GM23338 (cell line): Measurements from ENCODE around the gene EEPD1.

Source experiments
- CREB1 ChIP-seq: fragments of 250-450 bp; sonication (Bioruptor Pico); IDR thresholded peaks from 2 replicates; pipeline ENCODE4 v1.5.0; 2020; ENCODE audit warnings: low read depth, mild to moderate bottlenecking, moderate library complexity
- EZH2 ChIP-seq: fragments of 200-600 bp; sonication (generic); IDR thresholded peaks from one replicate; pipeline ENCODE4 v1.8.0; 2017; ENCODE audit warnings: antibody characterized with exemption, mild to moderate bottlenecking, low read depth; ENCODE audit not compliant: unreplicated experiment
- EZH2phosphoT487 ChIP-seq: fragments of 200-600 bp; sonication (generic); IDR thresholded peaks from one replicate; pipeline ENCODE4 v1.8.1; 2018; ENCODE audit warnings: antibody characterized with exemption; ENCODE audit not compliant: unreplicated experiment
- JUNB ChIP-seq: IDR thresholded peaks from one replicate; pipeline ENCODE4 v1.6.1; 2016; ENCODE audit warnings: antibody characterized with exemption; ENCODE audit not compliant: unreplicated experiment
- POLR2AphosphoS5 ChIP-seq: IDR thresholded peaks from 2 replicates; pipeline ENCODE4 v1.6.1; 2016; ENCODE audit warnings: antibody characterized with exemption, low read depth
- REST ChIP-seq: IDR thresholded peaks from one replicate; pipeline ENCODE4 v1.6.1; 2018; ENCODE audit warnings: antibody characterized with exemption; ENCODE audit not compliant: unreplicated experiment
- STAT1 ChIP-seq: IDR thresholded peaks from one replicate; pipeline ENCODE4 v1.6.1; 2016; ENCODE audit warnings: antibody characterized with exemption; ENCODE audit not compliant: unreplicated experiment
- ZNF114 ChIP-seq: fragments of 250-450 bp; sonication (Bioruptor Pico); IDR thresholded peaks from 2 replicates; pipeline ENCODE4 v1.5.0; 2020; ENCODE audit warnings: mild to moderate bottlenecking, moderate library complexity
- ZNF331 ChIP-seq: fragments of 250-450 bp; sonication (Bioruptor Pico); IDR thresholded peaks from 2 replicates; pipeline ENCODE4 v1.5.0; 2020; ENCODE audit warnings: low read depth, mild to moderate bottlenecking, moderate library complexity
- TF ChIP-seq, protein P1 (sequence below), 2 experiments: fragments of 200-600 bp in 1 of 2; sonication (generic) in 1 of 2; conservative IDR thresholded peaks; 2 replicates each; pipeline versions ENCODE4 v1.5.1 to v1.6.1; 2016 to 2017; ENCODE audit warnings: antibody characterized with exemption in 2 of 2, low read depth in 2 of 2, mild to moderate bottlenecking in 2 of 2, moderate library complexity in 1 of 2
- TF ChIP-seq, protein P2 (sequence below): fragments of 250-450 bp; sonication (Bioruptor Pico); IDR thresholded peaks from 2 replicates; pipeline ENCODE4 v1.5.0; 2020; ENCODE audit warnings: mild to moderate bottlenecking, moderate library complexity
- TF ChIP-seq, protein P3 (sequence below): IDR thresholded peaks from 2 replicates; pipeline ENCODE4 v1.6.1; 2016; ENCODE audit warnings: antibody characterized with exemption

DNA sequence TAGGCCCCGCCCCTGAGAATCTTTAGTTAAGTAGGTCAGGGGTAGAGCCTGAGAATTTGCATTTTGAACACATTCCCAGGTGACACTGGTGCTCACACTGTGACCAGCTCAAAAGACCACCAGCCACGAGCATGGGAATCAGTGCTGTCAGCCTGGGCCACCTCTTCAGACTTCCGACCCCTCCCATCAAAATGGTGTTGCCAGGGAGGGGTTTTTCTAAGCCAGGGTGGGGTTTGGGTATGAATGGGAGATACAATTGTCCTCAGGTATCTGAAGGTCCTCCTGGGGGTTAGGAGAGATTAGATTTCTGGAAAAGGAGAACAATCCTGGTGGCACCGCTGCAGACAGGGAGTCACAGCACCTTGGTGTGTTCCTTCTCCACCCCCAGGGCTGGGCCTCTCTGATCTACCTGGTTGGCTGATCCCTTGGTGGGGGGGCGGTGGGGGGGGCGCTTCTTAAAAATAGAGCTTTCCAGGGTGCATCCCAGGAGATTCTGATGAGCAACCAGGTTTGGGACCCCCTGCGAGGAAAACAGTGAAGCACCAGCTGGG, 125.1 kb downstream of the EEPD1 start:
- no peak for TF ChIP-seq EZH2phosphoT487
- TF ChIP-seq, protein P1, sequence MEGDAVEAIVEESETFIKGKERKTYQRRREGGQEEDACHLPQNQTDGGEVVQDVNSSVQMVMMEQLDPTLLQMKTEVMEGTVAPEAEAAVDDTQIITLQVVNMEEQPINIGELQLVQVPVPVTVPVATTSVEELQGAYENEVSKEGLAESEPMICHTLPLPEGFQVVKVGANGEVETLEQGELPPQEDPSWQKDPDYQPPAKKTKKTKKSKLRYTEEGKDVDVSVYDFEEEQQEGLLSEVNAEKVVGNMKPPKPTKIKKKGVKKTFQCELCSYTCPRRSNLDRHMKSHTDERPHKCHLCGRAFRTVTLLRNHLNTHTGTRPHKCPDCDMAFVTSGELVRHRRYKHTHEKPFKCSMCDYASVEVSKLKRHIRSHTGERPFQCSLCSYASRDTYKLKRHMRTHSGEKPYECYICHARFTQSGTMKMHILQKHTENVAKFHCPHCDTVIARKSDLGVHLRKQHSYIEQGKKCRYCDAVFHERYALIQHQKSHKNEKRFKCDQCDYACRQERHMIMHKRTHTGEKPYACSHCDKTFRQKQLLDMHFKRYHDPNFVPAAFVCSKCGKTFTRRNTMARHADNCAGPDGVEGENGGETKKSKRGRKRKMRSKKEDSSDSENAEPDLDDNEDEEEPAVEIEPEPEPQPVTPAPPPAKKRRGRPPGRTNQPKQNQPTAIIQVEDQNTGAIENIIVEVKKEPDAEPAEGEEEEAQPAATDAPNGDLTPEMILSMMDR (conservative IDR thresholded peaks at IDR 0.05; ENCODE audit: low read depth in 2 of 2): no peak
- TF ChIP-seq STAT1: no peak
- no peak for TF ChIP-seq EZH2
- no peak for TF ChIP-seq CREB1 (CRISPR knock-in tag)
- TF ChIP-seq POLR2AphosphoS5: no peak
- TF ChIP-seq, protein P2, sequence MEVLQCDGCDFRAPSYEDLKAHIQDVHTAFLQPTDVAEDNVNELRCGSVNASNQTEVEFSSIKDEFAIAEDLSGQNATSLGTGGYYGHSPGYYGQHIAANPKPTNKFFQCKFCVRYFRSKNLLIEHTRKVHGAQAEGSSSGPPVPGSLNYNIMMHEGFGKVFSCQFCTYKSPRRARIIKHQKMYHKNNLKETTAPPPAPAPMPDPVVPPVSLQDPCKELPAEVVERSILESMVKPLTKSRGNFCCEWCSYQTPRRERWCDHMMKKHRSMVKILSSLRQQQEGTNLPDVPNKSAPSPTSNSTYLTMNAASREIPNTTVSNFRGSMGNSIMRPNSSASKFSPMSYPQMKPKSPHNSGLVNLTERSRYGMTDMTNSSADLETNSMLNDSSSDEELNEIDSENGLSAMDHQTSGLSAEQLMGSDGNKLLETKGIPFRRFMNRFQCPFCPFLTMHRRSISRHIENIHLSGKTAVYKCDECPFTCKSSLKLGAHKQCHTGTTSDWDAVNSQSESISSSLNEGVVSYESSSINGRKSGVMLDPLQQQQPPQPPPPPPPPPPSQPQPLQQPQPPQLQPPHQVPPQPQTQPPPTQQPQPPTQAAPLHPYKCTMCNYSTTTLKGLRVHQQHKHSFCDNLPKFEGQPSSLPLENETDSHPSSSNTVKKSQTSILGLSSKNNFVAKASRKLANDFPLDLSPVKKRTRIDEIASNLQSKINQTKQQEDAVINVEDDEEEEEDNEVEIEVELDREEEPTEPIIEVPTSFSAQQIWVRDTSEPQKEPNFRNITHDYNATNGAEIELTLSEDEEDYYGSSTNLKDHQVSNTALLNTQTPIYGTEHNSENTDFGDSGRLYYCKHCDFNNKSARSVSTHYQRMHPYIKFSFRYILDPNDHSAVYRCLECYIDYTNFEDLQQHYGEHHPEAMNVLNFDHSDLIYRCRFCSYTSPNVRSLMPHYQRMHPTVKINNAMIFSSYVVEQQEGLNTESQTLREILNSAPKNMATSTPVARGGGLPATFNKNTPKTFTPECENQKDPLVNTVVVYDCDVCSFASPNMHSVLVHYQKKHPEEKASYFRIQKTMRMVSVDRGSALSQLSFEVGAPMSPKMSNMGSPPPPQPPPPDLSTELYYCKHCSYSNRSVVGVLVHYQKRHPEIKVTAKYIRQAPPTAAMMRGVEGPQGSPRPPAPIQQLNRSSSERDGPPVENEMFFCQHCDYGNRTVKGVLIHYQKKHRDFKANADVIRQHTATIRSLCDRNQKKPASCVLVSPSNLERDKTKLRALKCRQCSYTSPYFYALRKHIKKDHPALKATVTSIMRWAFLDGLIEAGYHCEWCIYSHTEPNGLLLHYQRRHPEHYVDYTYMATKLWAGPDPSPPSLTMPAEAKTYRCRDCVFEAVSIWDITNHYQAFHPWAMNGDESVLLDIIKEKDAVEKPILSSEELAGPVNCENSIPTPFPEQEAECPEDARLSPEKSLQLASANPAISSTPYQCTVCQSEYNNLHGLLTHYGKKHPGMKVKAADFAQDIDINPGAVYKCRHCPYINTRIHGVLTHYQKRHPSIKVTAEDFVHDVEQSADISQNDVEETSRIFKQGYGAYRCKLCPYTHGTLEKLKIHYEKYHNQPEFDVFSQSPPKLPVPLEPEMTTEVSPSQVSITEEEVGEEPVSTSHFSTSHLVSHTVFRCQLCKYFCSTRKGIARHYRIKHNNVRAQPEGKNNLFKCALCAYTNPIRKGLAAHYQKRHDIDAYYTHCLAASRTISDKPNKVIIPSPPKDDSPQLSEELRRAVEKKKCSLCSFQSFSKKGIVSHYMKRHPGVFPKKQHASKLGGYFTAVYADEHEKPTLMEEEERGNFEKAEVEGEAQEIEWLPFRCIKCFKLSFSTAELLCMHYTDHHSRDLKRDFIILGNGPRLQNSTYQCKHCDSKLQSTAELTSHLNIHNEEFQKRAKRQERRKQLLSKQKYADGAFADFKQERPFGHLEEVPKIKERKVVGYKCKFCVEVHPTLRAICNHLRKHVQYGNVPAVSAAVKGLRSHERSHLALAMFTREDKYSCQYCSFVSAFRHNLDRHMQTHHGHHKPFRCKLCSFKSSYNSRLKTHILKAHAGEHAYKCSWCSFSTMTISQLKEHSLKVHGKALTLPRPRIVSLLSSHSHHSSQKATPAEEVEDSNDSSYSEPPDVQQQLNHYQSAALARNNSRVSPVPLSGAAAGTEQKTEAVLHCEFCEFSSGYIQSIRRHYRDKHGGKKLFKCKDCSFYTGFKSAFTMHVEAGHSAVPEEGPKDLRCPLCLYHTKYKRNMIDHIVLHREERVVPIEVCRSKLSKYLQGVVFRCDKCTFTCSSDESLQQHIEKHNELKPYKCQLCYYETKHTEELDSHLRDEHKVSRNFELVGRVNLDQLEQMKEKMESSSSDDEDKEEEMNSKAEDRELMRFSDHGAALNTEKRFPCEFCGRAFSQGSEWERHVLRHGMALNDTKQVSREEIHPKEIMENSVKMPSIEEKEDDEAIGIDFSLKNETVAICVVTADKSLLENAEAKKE: no peak
- no peak for TF ChIP-seq REST
- TF ChIP-seq, protein P3, sequence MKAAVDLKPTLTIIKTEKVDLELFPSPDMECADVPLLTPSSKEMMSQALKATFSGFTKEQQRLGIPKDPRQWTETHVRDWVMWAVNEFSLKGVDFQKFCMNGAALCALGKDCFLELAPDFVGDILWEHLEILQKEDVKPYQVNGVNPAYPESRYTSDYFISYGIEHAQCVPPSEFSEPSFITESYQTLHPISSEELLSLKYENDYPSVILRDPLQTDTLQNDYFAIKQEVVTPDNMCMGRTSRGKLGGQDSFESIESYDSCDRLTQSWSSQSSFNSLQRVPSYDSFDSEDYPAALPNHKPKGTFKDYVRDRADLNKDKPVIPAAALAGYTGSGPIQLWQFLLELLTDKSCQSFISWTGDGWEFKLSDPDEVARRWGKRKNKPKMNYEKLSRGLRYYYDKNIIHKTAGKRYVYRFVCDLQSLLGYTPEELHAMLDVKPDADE: no peak
- no peak for TF ChIP-seq JUNB
- no peak for TF ChIP-seq ZNF331 (CRISPR knock-in tag)
- TF ChIP-seq ZNF114 (CRISPR knock-in tag): no peak
